ENCODE results near the gene TUBB6.

DNA sequence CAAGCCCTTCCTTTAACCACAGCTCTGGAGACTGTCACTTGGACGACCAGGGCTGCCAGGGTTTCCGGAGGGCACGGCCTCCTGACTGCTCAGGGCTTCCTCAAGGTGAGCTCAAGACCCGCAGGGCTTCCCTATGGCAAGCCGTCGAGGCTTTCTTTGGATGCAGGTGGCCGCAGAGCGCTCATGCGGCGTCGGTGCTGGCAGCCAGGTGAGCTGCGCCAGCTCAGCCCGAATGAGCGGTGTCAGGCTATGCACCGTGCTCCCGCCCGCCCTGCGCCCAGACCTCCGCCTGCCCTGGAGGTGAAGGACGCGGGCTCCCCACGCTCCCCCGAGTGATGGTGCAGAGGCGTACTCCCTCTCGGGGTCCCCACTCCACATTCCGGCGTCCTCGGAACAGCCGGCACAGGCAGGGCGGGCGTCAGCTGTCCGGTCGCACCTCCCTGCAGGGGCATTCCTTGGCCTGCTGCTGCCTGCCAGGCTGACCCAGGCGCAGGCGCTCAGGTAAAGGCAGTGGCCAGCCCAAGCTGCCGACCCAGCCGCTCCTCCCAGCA lies 20.8 kb upstream of the TUBB6 start:
- TF ChIP-seq EZH2 (IDR thresholded peaks at IDR 0.05; ENCODE audit: borderline replicate concordance, low read length), result no peak
- TF ChIP-seq, protein P1, sequence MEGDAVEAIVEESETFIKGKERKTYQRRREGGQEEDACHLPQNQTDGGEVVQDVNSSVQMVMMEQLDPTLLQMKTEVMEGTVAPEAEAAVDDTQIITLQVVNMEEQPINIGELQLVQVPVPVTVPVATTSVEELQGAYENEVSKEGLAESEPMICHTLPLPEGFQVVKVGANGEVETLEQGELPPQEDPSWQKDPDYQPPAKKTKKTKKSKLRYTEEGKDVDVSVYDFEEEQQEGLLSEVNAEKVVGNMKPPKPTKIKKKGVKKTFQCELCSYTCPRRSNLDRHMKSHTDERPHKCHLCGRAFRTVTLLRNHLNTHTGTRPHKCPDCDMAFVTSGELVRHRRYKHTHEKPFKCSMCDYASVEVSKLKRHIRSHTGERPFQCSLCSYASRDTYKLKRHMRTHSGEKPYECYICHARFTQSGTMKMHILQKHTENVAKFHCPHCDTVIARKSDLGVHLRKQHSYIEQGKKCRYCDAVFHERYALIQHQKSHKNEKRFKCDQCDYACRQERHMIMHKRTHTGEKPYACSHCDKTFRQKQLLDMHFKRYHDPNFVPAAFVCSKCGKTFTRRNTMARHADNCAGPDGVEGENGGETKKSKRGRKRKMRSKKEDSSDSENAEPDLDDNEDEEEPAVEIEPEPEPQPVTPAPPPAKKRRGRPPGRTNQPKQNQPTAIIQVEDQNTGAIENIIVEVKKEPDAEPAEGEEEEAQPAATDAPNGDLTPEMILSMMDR (conservative IDR thresholded peaks at IDR 0.05 in 1 of 2, IDR thresholded peaks at IDR 0.05 in 1 of 2; ENCODE audit: extremely low read depth in 1 of 2, insufficient read depth in 1 of 2, low read depth in 1 of 2, low read length in 2 of 2), result no peak

Measured in mammary epithelial cell (primary cell).